ENCODE measurements around the gene TGM6.

DNA sequence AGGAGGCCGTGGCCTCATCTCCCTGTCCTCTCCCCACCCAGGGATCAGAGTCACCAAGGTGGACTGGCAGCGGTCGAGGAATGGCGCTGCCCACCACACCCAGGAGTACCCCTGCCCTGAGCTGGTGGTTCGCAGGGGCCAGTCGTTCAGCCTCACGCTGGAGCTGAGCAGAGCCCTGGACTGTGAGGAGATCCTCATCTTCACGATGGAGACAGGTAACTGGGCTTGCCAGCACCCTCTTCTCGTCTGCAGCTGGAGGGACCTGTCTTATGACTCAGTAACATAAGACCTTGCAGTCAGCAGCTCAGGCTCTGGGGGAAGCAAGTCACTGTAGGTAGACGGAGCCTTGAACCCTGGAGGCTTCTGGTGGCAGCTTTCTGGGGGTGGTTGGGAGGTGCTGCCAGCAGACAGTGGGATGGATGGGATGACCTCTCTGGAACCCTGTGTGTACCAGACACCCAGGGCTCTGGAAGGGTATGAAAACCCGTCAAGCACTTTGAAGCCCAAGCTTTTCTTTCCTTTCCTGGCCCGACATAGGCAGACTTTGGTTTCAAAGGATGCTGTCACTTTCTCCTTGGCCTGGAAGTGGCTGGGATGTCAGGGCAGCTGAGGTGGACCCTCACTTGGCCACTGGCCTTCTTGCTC, 13.8 kb downstream of the TGM6 start:
- TF ChIP-seq, protein P1, sequence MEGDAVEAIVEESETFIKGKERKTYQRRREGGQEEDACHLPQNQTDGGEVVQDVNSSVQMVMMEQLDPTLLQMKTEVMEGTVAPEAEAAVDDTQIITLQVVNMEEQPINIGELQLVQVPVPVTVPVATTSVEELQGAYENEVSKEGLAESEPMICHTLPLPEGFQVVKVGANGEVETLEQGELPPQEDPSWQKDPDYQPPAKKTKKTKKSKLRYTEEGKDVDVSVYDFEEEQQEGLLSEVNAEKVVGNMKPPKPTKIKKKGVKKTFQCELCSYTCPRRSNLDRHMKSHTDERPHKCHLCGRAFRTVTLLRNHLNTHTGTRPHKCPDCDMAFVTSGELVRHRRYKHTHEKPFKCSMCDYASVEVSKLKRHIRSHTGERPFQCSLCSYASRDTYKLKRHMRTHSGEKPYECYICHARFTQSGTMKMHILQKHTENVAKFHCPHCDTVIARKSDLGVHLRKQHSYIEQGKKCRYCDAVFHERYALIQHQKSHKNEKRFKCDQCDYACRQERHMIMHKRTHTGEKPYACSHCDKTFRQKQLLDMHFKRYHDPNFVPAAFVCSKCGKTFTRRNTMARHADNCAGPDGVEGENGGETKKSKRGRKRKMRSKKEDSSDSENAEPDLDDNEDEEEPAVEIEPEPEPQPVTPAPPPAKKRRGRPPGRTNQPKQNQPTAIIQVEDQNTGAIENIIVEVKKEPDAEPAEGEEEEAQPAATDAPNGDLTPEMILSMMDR (IDR thresholded peaks at IDR 0.05) = no peak
- TF ChIP-seq POLR2A (IDR thresholded peaks at IDR 0.05) (no peak), EP300 (IDR thresholded peaks at IDR 0.05) (no peak)
